ENCODE results near the gene DNAL1.

DNA sequence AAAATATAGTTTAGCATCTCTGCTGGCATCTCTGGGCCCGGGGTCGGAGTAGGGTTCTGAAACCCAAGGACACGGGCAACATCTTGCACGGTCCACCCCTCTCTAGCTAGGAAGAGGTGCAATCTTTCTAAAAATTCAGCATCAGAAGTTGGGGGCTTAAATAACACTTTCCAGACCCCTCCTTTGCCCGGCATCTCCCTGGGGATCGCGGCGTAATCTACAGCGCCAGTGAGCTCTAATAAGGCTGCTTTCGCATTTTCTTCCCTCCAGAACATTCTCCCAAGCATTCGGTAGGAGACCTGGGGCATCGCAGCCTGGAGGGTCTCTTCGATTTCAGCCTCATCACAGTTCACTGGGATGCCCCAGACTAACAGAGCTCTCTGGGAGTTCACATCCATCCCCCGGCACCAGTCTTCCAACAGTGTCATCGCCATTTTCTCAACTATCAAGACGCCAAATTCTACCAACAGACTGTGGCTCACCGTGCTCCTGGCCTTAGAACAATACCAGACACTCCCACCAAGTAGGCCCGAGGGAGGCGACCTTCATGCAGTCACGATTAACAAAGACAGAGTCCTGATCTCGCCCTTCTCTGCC lies 68.5 kb downstream of the DNAL1 start:
- TF ChIP-seq POLR2A (IDR thresholded peaks at IDR 0.05; ENCODE audit: low read length) (no peak), GATA1 (IDR thresholded peaks at IDR 0.05; ENCODE audit: low read depth, low read length) (no peak)
